ENCODE measurements around the gene SFXN5. TPM values are rescaled to one million over a fixed set of nuclear protein-coding genes. Genes with fewer than 3 reads are reported as not detected.

The SFXN5 gene
- total and polyA plus RNA-seq, 2 of the 8 experiments (the other 6 are each of a cell fraction or from before 2014, with no cell fraction given) = 29.3 to 33.1 TPM

DNA sequence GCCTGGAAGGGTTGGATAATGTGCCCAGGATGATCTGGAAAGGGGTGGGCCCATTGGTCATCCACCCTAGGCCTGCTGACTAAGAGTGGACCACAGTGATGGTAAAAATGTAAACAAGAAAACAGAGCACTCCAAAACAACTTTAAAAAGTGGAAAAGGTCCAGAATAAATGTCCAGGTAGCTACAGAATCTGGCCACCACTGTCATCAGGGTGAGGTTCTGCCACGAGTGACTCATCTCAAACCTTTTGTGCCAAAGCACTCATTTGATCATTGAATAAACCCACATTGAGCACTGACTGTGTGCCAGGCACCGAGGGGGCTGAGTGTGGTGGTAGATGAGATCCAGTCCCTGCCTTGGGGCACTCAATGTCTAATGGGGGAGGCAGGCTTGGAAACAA is 89.3 kb downstream of the SFXN5 start (continued):
- TF ChIP-seq NANOG (IDR thresholded peaks at IDR 0.05; ENCODE audit: insufficient read depth, low read depth, low read length, poor library complexity, severe bottlenecking) (no peak), CBX8 (IDR thresholded peaks at IDR 0.05; ENCODE audit: borderline replicate concordance, low read depth, low read length) (no peak), YY1 (IDR thresholded peaks at IDR 0.05; ENCODE audit: low read depth, low read length) (no peak), PHF8 (conservative IDR thresholded peaks at IDR 0.05; ENCODE audit: low read depth, low read length) (no peak)
